GM12872 (cell line): ENCODE data around the gene MRPL58.

Source experiments
- TF ChIP-seq, protein P1 (sequence below): IDR thresholded peaks from 3 replicates; pipeline ENCODE4 v1.5.1; 2011; ENCODE audit warnings: low read depth, mild to moderate bottlenecking, low read length, moderate library complexity; ENCODE audit not compliant: insufficient read depth

MRPL58 gene

DNA sequence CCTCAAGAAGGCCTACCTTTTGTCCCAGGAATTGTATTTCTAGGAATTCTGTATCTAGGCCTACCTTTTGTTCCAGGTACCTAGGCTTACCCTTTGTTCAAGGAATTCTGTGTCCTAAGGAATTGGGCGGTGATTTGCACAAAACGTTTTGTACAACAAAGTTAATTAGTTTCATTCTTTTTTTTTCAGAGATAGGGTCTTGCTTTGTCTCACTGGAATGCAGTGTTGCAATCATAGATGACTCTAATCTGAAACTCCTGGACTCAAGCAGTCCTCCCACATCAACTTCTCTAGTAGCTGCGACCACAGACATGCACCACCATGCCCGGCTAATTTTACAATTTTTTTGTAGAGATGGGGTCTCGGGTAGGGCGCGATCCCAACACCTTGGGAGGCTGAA, 18.0 kb upstream of the MRPL58 start:
- TF ChIP-seq, protein P1, sequence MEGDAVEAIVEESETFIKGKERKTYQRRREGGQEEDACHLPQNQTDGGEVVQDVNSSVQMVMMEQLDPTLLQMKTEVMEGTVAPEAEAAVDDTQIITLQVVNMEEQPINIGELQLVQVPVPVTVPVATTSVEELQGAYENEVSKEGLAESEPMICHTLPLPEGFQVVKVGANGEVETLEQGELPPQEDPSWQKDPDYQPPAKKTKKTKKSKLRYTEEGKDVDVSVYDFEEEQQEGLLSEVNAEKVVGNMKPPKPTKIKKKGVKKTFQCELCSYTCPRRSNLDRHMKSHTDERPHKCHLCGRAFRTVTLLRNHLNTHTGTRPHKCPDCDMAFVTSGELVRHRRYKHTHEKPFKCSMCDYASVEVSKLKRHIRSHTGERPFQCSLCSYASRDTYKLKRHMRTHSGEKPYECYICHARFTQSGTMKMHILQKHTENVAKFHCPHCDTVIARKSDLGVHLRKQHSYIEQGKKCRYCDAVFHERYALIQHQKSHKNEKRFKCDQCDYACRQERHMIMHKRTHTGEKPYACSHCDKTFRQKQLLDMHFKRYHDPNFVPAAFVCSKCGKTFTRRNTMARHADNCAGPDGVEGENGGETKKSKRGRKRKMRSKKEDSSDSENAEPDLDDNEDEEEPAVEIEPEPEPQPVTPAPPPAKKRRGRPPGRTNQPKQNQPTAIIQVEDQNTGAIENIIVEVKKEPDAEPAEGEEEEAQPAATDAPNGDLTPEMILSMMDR: no peak

- TF ChIP-seq, protein P1: no peak
Measured at GRCh38 chr17:74995847-74996246, 16.6 kb upstream of the MRPL58 start.

- TF ChIP-seq, protein P1: no peak
Measured at GRCh38 chr17:74998783-74999182, 13.7 kb upstream of the MRPL58 start.

- TF ChIP-seq, protein P1: no peak
Measured at GRCh38 chr17:74999523-74999922, 12.9 kb upstream of the MRPL58 start.

DNA sequence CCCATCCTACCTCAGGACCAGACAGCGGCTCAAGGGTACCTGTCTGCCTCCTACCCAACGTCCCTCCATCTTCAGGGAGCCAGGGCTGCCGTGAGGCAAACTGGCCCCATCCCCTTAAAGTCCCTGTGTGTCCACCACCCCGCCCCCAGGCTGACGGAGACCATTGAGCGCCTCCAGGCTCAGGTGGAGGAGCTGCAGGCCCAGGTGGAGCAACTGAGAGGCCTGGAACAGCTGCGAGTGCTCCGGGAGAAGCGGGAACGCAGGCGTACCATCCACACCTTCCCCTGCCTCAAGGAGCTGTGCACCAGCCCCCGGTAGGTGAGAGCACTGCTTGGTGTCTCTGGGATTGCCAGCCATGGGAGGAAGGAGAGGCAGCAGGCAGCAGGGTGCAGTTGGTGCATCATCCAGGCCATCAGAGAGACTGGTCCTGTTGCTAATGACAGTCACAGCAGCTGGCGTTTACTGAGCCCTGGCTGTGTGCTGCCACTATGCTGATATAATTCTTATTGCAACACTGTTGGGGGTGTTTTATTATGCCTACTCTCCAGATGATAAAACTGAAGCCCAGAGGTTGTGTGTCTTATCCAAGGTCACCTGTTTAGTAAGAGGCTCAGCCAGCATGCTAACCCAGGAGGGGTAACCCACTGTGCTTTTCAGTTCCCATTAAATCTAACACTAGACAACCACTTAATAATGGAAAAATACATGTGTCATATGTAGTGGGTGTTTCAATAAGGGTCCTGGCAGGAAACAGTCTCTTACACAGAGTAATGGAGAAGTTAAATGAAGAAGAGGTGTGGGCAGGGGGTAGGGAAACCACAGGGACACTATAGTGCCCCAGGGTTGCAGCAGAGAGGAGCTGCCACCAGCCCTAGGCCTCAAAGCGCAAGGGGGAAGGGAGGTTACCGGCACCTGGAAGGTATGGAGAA, 10.3 kb upstream of the MRPL58 start:
- TF ChIP-seq, protein P1: no peak

DNA sequence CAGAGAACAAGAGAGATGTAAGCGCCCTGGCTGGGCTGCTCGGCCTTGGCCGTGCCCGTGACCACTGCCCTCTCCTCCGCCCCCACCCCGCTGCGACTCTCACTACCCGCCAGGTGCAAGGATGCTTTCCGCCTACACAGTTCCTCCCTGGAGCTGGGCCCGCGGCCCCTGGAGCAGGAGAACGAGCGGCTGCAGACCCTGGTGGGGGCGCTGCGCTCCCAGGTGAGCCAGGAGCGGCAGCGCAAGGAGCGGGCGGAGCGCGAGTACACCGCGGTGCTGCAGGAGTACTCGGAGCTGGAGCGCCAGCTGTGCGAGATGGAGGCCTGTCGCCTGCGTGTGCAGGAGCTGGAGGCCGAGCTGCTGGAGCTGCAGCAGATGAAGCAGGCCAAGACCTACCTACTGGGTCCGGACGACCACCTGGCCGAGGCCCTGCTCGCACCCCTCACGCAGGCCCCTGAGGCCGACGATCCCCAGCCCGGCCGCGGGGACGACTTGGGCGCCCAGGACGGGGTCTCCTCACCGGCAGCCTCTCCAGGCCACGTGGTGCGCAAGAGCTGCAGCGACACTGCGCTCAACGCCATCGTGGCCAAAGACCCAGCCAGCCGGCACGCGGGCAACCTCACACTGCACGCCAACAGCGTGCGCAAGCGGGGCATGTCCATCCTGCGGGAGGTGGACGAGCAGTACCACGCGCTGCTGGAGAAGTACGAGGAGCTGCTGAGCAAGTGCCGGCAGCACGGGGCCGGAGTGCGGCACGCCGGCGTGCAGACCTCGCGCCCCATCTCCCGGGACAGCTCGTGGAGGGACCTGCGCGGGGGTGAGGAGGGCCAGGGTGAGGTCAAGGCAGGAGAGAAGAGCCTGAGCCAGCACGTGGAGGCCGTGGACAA, 9.2 kb upstream of the MRPL58 start:
- TF ChIP-seq, protein P1: no peak

- TF ChIP-seq, protein P1: no peak
Measured at GRCh38 chr17:75003957-75004355, 8.5 kb upstream of the MRPL58 start.
